Activated CD4-positive, alpha-beta T cell treated with anti-CD3 and anti-CD28 coated beads, Interleukin-2, Interleukin-4, amounts not matched to agents 100 ng/mL and 50 ng/mL, durations not matched to agents 16 hours and 8 hours (primary cell): ENCODE results near the gene ANKS1B.
"Not testable (repeated sequence)": the region's sequence is repeated elsewhere in the genome, so short reads cannot be mapped to it uniquely, and the experiment has no call there.

Experiments
- DNase-seq: peaks from one replicate; pipeline ENCODE4 v3.0.0-alpha.2; 2020; ENCODE audit warnings: low spot score

The ANKS1B gene

DNA sequence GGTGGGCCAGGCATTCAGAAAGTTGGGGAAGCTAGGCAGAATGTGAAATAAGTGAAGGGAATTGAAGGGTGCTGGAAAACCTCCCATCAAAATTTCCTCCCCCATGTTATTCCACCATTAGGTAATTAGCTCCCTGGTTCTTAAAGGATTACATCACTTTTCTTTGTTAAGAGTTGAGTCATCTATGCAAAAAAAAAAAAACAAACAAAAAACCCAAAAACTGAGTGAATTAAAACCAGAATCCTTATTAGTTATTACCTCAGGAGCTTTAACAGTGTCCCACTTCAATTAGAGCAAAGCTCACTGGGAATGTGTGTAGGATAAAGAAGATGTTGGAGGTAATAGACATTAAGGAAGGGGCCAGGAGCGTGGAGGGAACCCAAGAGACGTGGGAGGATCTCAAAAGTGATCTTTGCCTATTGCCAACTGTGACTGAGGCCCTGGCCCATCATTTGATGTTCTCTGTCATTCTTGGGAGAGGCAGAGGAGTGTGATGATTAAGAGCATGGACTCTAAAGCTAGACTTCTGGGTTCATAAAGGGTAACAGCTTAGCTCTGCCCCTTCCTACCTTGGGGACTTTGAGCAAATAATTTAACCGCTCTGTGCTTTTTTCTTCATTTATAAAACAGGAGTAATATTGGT is 975.0 kb downstream of the ANKS1B start:
- no peak for DNase-seq

DNA sequence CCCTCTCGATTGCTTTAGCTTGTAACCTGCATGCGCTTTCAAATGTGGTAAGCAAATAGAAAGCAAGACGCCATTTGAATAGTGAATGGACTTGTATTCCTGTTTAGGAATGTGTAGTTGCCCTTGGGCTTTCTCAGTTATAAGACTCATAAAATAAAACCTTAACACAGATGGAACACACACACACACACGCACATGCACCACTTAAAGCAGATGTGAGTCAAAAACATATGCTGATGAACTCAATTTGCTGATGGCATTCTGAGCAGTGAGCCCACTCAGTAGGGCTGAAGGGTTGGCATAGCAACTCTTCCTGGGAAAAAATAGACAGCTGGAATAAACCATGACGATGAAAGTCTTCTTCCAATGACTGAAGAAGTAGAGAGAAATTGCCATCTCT is 979.1 kb downstream of the ANKS1B start:
- no peak for DNase-seq

GRCh38 chr12:99004799-99005466 is 979.8 kb downstream of the ANKS1B start:
- no peak for DNase-seq

DNA sequence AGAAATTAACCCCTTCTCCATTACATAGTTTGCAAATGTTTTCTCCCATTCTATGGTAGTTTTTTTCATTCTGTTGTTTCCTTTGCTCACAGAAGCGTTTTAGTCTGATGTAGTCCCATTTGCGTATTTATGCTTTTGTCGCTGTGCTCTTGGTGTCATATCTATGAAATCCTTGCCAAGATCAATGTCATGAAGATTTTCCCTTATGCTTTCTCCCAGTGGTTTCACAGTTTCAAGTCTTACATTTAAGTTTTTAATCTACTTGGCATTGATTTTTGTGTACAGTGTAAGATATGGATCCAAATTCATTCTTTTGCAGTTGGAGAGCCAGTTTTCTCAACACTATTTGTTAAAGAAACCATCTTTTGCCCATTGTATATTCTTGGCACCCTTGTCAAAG is 982.0 kb downstream of the ANKS1B start:
- DNase-seq: no peak

- DNase-seq: no peak
These were observed 982.6 kb downstream of the ANKS1B start for GRCh38 chr12:99002156-99002555.

DNA sequence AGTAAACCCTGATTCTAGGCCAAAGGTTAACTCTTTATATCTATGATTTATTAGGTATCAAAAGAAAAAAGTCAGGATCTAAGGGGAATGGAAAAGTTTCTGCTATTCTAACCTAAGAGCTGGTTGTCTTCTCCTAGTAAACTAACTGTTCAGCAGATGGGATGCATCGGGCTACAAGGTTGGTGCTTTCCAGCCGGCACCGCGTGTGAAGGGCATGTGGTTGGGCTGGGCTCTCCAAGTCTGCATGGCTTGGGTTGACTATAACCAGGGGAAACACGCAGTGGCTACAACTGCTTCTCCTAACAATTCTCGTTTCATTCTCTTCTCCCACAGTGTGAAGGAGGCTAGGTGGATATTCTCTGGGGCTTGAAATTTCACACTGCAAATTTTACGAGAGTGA is 985.2 kb downstream of the ANKS1B start:
- DNase-seq: no peak

GRCh38 chr12:98998697-98999299 is 985.9 kb downstream of the ANKS1B start:
- DNase-seq: peak; percentile 42

DNA sequence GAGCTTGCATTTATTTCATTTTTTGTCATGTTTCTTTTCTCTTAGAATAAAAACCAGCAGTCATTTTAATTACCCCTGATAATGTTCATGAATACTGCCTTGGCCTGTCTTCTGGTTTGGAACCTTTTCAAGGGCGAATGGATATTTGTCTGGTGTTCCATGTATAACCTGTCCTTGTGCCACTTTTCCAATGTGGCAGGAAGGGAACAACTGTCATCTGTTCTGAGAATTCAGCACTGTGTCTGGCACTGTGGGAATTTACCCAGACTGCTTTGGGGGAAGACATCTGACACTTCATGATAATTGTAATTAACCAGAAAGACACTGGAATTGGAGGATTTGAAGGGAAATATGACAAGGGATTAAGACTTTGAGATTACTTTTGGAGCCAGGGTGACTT is 986.8 kb downstream of the ANKS1B start:
- no peak for DNase-seq

GRCh38 chr12:98990648-98991047 is 994.1 kb downstream of the ANKS1B start:
- DNase-seq: no peak

GRCh38 chr12:98985156-98985555 is 999.6 kb downstream of the ANKS1B start:
- no peak for DNase-seq

- DNase-seq: no peak
These were observed 1001.1 kb downstream of the ANKS1B start for GRCh38 chr12:98983647-98984046.

DNA sequence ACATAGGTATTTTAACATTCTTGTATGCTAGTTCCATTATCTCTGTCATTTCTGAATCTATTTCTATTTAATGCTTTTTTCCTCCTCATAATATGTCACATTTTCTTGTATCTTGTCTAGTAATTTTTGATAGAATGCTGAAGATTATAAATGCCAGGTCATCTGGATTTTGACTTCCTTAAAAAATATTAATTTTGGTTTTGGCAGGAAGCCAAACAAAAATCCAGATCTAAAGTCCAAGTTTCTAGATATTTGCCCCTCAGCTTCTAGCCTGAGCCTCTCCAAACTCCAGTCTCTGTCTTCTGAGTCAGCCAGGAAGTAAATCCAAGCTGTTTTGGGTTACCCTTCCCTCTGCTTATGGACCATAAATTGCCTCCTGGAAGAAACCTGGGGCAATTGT is 1004.2 kb downstream of the ANKS1B start:
- no peak for DNase-seq

DNA sequence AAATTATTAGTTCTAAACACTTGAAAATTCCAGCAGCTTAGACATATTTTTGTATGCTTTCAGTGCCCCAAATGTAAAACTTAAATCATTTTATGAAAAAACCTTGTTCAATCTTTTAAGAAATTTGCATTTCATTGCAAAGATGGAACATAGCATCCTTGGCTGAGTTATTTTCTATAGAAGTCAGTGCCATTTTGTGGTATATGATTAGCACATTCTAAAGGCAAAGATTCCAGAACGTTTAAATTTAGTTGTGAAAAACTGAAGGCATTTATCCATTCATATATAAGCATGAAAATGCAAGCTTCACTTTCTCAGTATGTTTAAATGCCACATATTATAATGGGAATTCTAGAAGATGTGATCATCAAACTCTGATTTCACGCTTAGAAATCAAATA is 1007.5 kb downstream of the ANKS1B start:
- DNase-seq: no peak

DNA sequence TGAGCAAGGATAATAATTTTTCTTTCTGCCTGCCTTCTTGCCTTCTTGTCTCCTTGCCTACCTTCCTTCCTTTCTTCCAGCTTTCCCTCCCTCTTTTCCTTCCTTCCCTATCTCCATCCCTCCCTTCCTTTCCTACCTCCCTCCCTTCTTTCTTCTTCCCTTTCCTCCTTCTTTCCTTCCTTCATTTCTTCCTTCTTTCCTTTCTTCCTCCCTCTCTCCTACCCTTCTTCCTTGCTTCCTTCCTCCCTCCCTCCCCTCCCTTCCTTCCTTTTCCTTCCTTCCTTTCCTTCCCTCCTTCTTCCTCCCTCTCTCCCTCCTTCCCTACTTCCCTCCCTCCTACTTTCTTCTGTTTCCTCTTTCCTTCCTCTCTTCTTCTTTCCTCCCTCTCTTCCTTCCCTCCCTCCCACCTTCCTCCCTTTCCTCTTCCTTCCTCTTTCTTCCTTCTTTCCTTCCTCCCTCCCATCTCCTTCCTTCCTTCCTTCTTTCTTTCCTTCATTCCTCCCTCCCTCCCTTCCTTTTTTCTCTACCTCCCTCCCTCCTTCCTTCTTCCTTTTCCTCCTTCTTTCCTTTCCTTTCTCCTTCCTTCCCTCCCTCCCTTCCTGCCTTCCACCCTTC is 1009.9 kb downstream of the ANKS1B start:
- DNase-seq: no peak

GRCh38 chr12:98973395-98973794 is 1011.3 kb downstream of the ANKS1B start:
- DNase-seq: no peak

DNA sequence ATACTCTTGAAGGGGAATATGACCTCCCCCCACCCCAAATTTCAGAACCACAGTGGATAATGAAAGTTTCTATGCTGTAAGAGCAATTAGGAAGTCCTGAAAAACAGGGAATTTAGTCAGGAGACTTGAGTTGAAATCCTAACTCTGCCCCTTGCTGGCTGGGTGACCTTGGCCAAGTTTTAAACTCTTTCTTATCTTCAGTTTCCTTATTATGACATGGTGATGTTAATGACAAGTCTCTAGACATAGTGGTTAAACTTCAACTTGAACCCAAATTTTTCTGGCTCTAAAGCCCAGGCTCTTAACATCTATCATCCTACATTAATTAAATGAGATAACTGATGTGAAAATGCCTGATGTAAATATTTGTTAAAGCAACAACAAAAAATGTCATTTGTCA is 1013.8 kb downstream of the ANKS1B start:
- no peak for DNase-seq

DNA sequence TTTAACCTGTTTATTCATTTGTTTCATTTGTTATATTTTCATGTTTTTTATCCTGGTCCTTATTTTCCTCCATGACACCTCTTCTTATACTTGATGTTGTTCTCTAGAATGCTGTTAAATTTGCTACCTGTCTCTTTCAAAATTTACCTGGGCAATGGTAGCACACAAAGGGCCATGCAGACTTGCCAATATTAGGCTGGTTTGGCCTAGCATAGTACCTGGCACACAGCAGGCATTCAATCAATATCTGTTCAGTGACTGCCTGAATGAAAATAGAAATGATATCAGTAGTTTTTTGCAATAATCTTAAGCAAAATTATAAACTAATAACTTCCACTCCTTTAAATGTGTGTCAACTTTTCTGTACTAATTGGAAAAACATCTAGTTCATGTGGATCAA is 1014.5 kb downstream of the ANKS1B start:
- DNase-seq: no peak

DNA sequence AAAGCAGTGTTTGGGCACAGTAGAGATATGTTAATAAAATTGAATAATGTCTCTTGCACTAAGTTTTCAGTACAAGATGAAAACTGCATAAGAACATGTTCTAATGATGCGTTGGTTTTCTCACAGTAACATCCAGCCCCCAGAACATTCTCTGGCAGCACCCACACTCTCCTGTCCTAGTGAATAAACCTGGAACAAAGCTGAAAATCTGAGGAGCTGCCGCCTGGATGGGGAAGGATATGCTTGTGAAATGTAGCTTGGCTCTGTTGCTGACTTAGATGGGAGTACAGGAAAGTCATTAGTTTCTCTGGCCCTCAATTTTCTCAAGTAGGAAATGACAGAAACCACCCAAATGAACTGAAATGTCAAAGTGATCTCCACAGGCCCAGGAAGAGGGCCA is 1015.8 kb downstream of the ANKS1B start:
- DNase-seq: no peak

DNA sequence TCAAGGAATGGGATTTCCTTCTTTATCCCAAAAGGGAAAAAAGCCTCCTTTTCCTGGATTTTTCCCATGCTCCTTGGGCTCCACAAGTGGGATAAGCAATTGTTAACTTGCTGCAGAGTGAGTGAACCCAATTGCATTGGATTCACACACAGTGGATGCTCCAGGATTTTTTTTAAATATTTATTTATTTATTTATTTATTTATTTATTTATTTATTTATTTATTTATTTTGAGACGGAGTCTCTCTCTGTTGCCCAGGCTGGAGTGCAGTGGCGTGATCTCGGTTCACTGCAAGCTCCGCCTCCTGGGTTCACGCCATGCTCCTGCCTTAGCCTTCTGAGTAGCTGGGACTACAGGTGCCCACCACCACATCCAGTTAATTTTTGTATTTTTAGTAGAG is 1027.6 kb downstream of the ANKS1B start:
- DNase-seq: not testable (repeated sequence)

DNA sequence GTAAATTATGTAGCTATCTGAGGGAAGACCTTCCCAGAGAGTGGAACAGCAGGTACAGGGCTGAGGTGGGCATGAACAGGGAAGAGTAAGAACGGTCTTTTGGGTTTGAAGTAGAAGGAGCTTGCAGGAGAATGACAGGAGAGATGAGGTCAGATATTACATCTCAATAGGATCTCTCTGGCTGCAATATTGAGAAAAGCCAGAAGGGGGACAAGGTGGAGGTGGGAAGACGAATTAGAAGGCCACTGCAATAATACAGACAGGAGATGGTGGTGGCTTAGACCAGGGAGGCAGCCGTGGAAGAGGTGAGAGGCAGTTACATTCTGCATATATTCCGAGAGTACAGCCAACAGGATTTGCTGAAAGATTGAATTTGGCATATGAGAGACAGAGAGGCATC is 1029.5 kb downstream of the ANKS1B start:
- peak; percentile 16 for DNase-seq

DNA sequence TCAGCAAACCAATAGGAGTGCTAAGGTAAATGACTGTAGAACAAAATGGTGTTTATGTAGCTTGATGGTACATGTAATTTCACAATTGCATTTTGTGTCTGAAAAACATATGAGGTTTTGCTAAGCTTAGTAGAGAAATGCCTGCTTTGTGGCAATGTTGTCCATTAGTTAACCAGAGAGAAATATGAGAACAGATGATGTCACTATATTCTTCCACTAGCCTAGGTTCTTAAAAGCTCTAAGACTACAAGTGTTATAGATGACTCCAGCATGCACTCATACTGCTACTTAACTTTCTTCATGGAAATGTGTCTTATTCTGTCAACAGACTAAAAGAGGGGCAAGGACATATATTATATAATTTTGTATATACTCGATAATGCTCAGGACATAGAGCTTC is 1030.2 kb downstream of the ANKS1B start:
- no peak for DNase-seq

GRCh38 chr12:98951406-98951805 is 1033.3 kb downstream of the ANKS1B start:
- DNase-seq: no peak

GRCh38 chr12:98948343-98948949 is 1036.3 kb downstream of the ANKS1B start:
- no peak for DNase-seq
